K562 (cell line): ENCODE results near the gene NKD1. TPM values are rescaled to one million over a fixed set of nuclear protein-coding genes. Genes with fewer than 3 reads are reported as not detected.

Experiments
- ATAC-seq: fragments of 200-7000 bp; cut with Tn5 transposase; 3 replicates; pipeline ENCODE4 v1.9.1; 2020; ENCODE audit warnings: moderate library complexity
- BruUV-seq: library from RNA; stranded (reverse); fragments of 400-500 nt; replicated peaks from 2 replicates; lab custom pipeline; 2021; lab: Mats Ljungman, UMichigan
- CTCF ChIA-PET: fragments of 300-600 bp; formaldehyde crosslinking; extraction: SDS; loops from one replicate; lab custom pipeline; 2021; ENCODE audit warnings: low intra/inter-chr PET ratio; lab: Yijun Ruan, JAX
- POLR2A ChIA-PET: fragments of 300-600, 350-650 bp; sonication (Branson Sonifier 250); formaldehyde crosslinking; extraction: SDS; loops from one replicate; lab custom pipeline; 2021; ENCODE audit warnings: antibody characterized with exemption, inconsistent platforms; lab: Yijun Ruan, JAX
- DNase-seq, 4 experiments: peaks; one replicate each; pipeline versions ENCODE4 v3.0.0 to v3.0.0-alpha.2; 2011 to 2018; ENCODE audit warnings: low spot score in 3 of 4, mixed read lengths in 3 of 4; ENCODE audit errors: extremely low read depth in 1 of 4
- FAIRE-seq: peaks from 2 replicates; lab custom pipeline; 2011; peaks lifted over from hg19 to GRCh38; lab: Jason Lieb, UNC
- H2AFZ ChIP-seq: 2 replicates; pipeline ENCODE4 v1.6.0; 2011; ENCODE audit warnings: low read depth, low read length, control low read depth, inconsistent platforms
- H3K27ac ChIP-seq: fragments of 200-600 bp; 3 replicates; pipeline ENCODE4 v1.8.0; 2011; ENCODE audit warnings: low read depth, mild to moderate bottlenecking, control low read depth, inconsistent platforms, low read length, moderate library complexity, mixed read lengths; ENCODE audit errors: extremely low read depth
- H3K27me3 ChIP-seq, 2 experiments: fragments of 300-600 bp in 1 of 2; 2 replicates in 1 of 2; 3 replicates in 1 of 2; pipeline versions ENCODE4 v1.6.0 to v1.8.0; 2011; ENCODE audit warnings: inconsistent platforms in 2 of 2, low read length in 2 of 2, mild to moderate bottlenecking in 1 of 2, mixed read lengths in 1 of 2, moderate library complexity in 1 of 2; ENCODE audit not compliant: control insufficient read depth in 2 of 2, insufficient read depth in 2 of 2
- H3K36me3 ChIP-seq: fragments of 300-600 bp; 3 replicates; pipeline ENCODE4 v1.8.0; 2011; ENCODE audit warnings: mild to moderate bottlenecking, low read length, inconsistent platforms; ENCODE audit not compliant: control insufficient read depth, insufficient read depth
- H3K4me1 ChIP-seq, 2 experiments: fragments of 200-600 bp in 1 of 2; replicated peaks in 1 of 2; 2 replicates in 1 of 2; 3 replicates in 1 of 2; pipeline versions ENCODE4 v1.5.1 to v1.8.0; 2011; ENCODE audit warnings: inconsistent platforms in 2 of 2, low read length in 2 of 2, mild to moderate bottlenecking in 1 of 2, mixed read lengths in 1 of 2, moderate library complexity in 1 of 2; ENCODE audit not compliant: control insufficient read depth in 2 of 2, insufficient read depth in 2 of 2
- H3K4me2 ChIP-seq: 2 replicates; pipeline ENCODE4 v1.6.1; 2011; ENCODE audit warnings: low read length, control low read depth, inconsistent platforms, mixed read lengths; ENCODE audit not compliant: insufficient read depth
- H3K4me3 ChIP-seq: fragments of 200-600 bp; sonication (generic), shearing (Covaris generic); 2 replicates; pipeline ENCODE4 v1.5.1; 2016; ENCODE audit warnings: control low read depth, inconsistent platforms
- H3K79me2 ChIP-seq: fragments of 200-600 bp; 3 replicates; pipeline ENCODE4 v1.8.0; 2011; ENCODE audit warnings: low read length, inconsistent platforms; ENCODE audit not compliant: control insufficient read depth, insufficient read depth
- H3K9ac ChIP-seq, 2 experiments: 2 replicates each; pipeline versions ENCODE4 v1.6.0 to v1.6.1; 2011; ENCODE audit warnings: low read depth in 2 of 2, low read length in 2 of 2, control low read depth in 1 of 2, inconsistent platforms in 1 of 2, mild to moderate bottlenecking in 1 of 2, mixed read lengths in 1 of 2; ENCODE audit not compliant: insufficient read depth in 1 of 2
- H3K9me1 ChIP-seq: one replicate; pipeline ENCODE4 v1.6.0; 2011; ENCODE audit warnings: inconsistent platforms, mild to moderate bottlenecking, low read length, moderate library complexity; ENCODE audit not compliant: control insufficient read depth, insufficient read depth
- H3K9me3 ChIP-seq: replicated peaks from 2 replicates; pipeline ENCODE4 v1.5.1; 2011; ENCODE audit warnings: low read depth, low read length, inconsistent platforms; ENCODE audit not compliant: control insufficient read depth, insufficient read depth
- H4K20me1 ChIP-seq: replicated peaks from 2 replicates; pipeline ENCODE4 v1.6.1; 2011; ENCODE audit warnings: low read length, inconsistent platforms, mixed read lengths; ENCODE audit not compliant: control insufficient read depth, insufficient read depth
- CHD2 ChIP-seq: IDR thresholded peaks from 2 replicates; pipeline ENCODE4 v1.6.1; 2011; ENCODE audit warnings: low read depth, low read length
- CREB3 ChIP-seq: fragments of 450-650 bp; conservative IDR thresholded peaks from 2 replicates; pipeline ENCODE4 v1.6.1; 2016; ENCODE audit warnings: missing genetic modification characterization, low read depth, mild to moderate bottlenecking, missing compliant biosample characterization, moderate library complexity
- ERF ChIP-seq: fragments of 450-650 bp; formaldehyde crosslinking; IDR thresholded peaks from 2 replicates; pipeline ENCODE4 v1.4.0; 2020; ENCODE audit warnings: mild to moderate bottlenecking, mixed read lengths
- FOXP1 ChIP-seq: sonication (generic); formaldehyde crosslinking; IDR thresholded peaks from 2 replicates; pipeline ENCODE4 v1.8.0; 2022; ENCODE audit warnings: mild to moderate bottlenecking, missing genetic modification reagents
- MAZ ChIP-seq, 2 experiments: fragments of 450-650 bp in 1 of 2; sonication (generic) in 1 of 2; formaldehyde crosslinking; IDR thresholded peaks in 1 of 2; conservative IDR thresholded peaks in 1 of 2; 2 replicates each; pipeline versions ENCODE4 v1.4.0 to v1.5.0; 2020; ENCODE audit warnings: mild to moderate bottlenecking in 1 of 2, missing genetic modification reagents in 1 of 2
- NFE2 ChIP-seq: IDR thresholded peaks from 2 replicates; pipeline ENCODE4 v1.6.1; 2014; ENCODE audit warnings: antibody characterized with exemption, low read depth
- NFIC ChIP-seq: fragments of 450-650 bp; IDR thresholded peaks from 2 replicates; pipeline ENCODE4 v1.6.1; 2017; ENCODE audit warnings: mild to moderate bottlenecking, inconsistent platforms
- PCBP1 ChIP-seq: fragments of 200-400 bp; formaldehyde crosslinking; IDR thresholded peaks from 2 replicates; pipeline ENCODE4 v1.6.1; 2018; ENCODE audit warnings: mild to moderate bottlenecking, low read depth, low read length; ENCODE audit not compliant: poor library complexity, severe bottlenecking
- TEAD1 ChIP-seq, 2 experiments: fragments of 450-650 bp in 1 of 2; sonication (generic) in 1 of 2; formaldehyde crosslinking; IDR thresholded peaks; 2 replicates each; pipeline versions ENCODE4 v1.4.0 to v1.8.0; 2020 to 2022; ENCODE audit warnings: mild to moderate bottlenecking in 2 of 2, missing genetic modification reagents in 1 of 2
- ZNF785 ChIP-seq: fragments of 250-450 bp; sonication (Bioruptor Pico); IDR thresholded peaks from 2 replicates; pipeline ENCODE4 v1.4.0; 2020; ENCODE audit warnings: mild to moderate bottlenecking
- WGBS: fragments of 100-300 bp; shearing (Covaris generic); methylation state at CpG from one replicate; pipeline ENCODE4 v1.1.6; 2016; ENCODE audit warnings: low coverage, mixed read lengths; ENCODE audit not compliant: insufficient coverage; ENCODE audit errors: missing lambda C conversion rate; 5-methylcytosine and 5-hydroxymethylcytosine counted together
- in situ Hi-C: fragments of 300-500 bp; cut with MboI; formaldehyde crosslinking; loops from 4 replicates; pipeline ENCODE4 v1.15.0; 2018; ENCODE audit warnings: inconsistent platforms, mixed read lengths
- intact Hi-C: fragments of 100-400 bp; cut with micrococcal nuclease; formaldehyde crosslinking; loops from 2 replicates; pipeline ENCODE4 v1.14.2; 2022
- polyA plus RNA-seq, 8 experiments: library from polyadenylated mRNA; depleted of rRNA in 4 of 8; stranded (reverse) in 5 of 8; unstranded in 3 of 8; fragments of >200 nt; fragmentation: Nextera tagmentation in 2 of 8; fragmentation: Illumina TruSeq in 1 of 8; extraction: Ambion mirVana in 2 of 8; extraction: Trizol in 1 of 8; gene quantifications; 2 replicates each; pipeline versions ENCODE4 v1.2.1 to v1.2.3, GENCODE V29; 2011 to 2014; ENCODE audit warnings: inconsistent platforms in 1 of 8, missing spikeins in 1 of 8
- total RNA-seq, 7 experiments: library from RNA; depleted of rRNA in 6 of 7; stranded (reverse); fragments of >200 nt in 6 of 7; fragmentation: Illumina TruSeq in 2 of 7; extraction: Trizol in 2 of 7; gene quantifications; 2 replicates each; pipeline versions ENCODE4 v1.2.1 to v1.2.3, GENCODE V29; 2011 to 2021; ENCODE audit warnings: low replicate concordance in 1 of 7
- TF ChIP-seq, protein P1 (sequence below): fragments of 200-400 bp; formaldehyde crosslinking; IDR thresholded peaks from 2 replicates; pipeline ENCODE4 v1.6.1; 2017; ENCODE audit warnings: mild to moderate bottlenecking, low read depth, low read length, moderate library complexity
- TF ChIP-seq, protein P2 (sequence below): sonication (generic); formaldehyde crosslinking; IDR thresholded peaks from 2 replicates; pipeline ENCODE4 v1.8.0; 2022; ENCODE audit warnings: mild to moderate bottlenecking, missing genetic modification reagents, borderline replicate concordance

The NKD1 gene
- total and polyA plus RNA-seq, 9 of the 15 experiments (the other 6 are each of a cell fraction or from before 2014, with no cell fraction given) = under 0.01 to 0.24 (median 0.04) TPM; not detected in 2

GRCh38 chr16:50538411-50539052 is 9.7 kb upstream of the NKD1 start:
- H3K4me1 ChIP-seq = no peaks in the 10 kb centered on the region
- no peaks in the 10 kb centered on the region for H3K9me1 ChIP-seq
- H3K4me2 ChIP-seq = no peak overlapping the region
- TF ChIP-seq NFIC (no peak), ERF (CRISPR knock-in tag) (no peak), CHD2 (no peak), TEAD1 (CRISPR knock-in tag; IDR thresholded peaks at IDR 0.05) (no peak), PCBP1 (no peak), FOXP1 (CRISPR knock-in tag) (no peak), ZNF785 (no peak), MAZ (CRISPR knock-in tag; conservative IDR thresholded peaks at IDR 0.05 in 1 of 2, IDR thresholded peaks at IDR 0.05 in 1 of 2) (no peak), CREB3 (tag) (no peak), NFE2 (no peak)
- TF ChIP-seq, protein P1, sequence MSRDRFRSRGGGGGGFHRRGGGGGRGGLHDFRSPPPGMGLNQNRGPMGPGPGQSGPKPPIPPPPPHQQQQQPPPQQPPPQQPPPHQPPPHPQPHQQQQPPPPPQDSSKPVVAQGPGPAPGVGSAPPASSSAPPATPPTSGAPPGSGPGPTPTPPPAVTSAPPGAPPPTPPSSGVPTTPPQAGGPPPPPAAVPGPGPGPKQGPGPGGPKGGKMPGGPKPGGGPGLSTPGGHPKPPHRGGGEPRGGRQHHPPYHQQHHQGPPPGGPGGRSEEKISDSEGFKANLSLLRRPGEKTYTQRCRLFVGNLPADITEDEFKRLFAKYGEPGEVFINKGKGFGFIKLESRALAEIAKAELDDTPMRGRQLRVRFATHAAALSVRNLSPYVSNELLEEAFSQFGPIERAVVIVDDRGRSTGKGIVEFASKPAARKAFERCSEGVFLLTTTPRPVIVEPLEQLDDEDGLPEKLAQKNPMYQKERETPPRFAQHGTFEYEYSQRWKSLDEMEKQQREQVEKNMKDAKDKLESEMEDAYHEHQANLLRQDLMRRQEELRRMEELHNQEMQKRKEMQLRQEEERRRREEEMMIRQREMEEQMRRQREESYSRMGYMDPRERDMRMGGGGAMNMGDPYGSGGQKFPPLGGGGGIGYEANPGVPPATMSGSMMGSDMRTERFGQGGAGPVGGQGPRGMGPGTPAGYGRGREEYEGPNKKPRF = no peak
- TF ChIP-seq, protein P2, sequence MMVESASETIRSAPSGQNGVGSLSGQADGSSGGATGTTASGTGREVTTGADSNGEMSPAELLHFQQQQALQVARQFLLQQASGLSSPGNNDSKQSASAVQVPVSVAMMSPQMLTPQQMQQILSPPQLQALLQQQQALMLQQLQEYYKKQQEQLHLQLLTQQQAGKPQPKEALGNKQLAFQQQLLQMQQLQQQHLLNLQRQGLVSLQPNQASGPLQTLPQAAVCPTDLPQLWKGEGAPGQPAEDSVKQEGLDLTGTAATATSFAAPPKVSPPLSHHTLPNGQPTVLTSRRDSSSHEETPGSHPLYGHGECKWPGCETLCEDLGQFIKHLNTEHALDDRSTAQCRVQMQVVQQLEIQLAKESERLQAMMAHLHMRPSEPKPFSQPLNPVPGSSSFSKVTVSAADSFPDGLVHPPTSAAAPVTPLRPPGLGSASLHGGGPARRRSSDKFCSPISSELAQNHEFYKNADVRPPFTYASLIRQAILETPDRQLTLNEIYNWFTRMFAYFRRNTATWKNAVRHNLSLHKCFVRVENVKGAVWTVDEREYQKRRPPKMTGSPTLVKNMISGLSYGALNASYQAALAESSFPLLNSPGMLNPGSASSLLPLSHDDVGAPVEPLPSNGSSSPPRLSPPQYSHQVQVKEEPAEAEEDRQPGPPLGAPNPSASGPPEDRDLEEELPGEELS (CRISPR knock-in tag) = no peak
- H4K20me1 ChIP-seq = no peaks in the 10 kb centered on the region
- H2AFZ ChIP-seq = no peak overlapping the region
- H3K79me2 ChIP-seq = no peaks in the 10 kb centered on the region
- H3K36me3 ChIP-seq = no peaks in the 10 kb centered on the region
- no peak overlapping the region for H3K9ac ChIP-seq
- no TSS peak for BruUV-seq
- POLR2A ChIA-PET = no interaction called here
- no peak overlapping the region for H3K4me3 ChIP-seq
- no peaks in the 10 kb centered on the region for H3K9me3 ChIP-seq
- FAIRE-seq = no peak
- no peak for ATAC-seq
- intact Hi-C loops = no loop called here
- no peak for DNase-seq
- CTCF ChIA-PET = no interaction called here
- in situ Hi-C loops = no loop called here
- WGBS = 2% methylated on average over 11 of the region's 11 CpGs
- no peak overlapping the region for H3K27ac ChIP-seq
- peaks cover 6 to 16% of the 10 kb centered on the region in 2 experiments; a peak in 2 of 5 replicates for H3K27me3 ChIP-seq
